Hematopoietic multipotent progenitor cell treated with erythropoietin and hydrocortisone succinate and interleukin-3 and kit ligand, for 4 days (in vitro differentiated cells): Measurements from ENCODE around the gene HDAC4.
"Not testable (repeated sequence)": the region's sequence is repeated elsewhere in the genome, so short reads cannot be mapped to it uniquely, and the experiment has no call there.

Source experiments
- DNase-seq: peaks from one replicate; pipeline ENCODE4 v3.0.0-alpha.2; 2015

HDAC4 gene

DNA sequence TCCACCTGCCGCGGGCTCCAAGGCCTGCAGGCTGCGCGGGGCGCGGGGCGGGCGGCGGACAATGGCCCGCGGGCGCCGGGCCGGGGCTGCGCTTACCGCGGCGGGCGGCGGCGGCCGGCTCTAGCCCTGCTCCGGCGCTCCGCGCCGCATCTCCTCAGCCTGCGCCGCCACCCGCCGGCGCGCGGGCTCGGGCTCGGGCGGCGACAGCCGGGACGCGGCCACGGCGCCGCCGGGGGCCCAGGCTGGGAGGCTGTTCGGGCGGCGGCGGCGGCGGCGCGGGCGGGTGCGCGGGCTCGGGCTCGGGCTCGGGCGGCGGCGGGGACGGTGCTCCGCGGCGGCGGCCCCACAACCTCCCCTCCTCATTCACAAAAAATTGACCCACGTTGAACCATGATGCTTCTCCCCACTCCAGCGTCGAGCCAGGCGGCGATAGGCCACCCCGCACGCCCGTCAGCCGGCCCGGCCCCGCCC lies at the start of gene HDAC4:
Gene HDAC4 (minus strand): TSS at position 425 of the 471 bp plus-strand sequence. CDS start 48,321 bp downstream, outside the sequence.
- DNase-seq, result no peak

DNA sequence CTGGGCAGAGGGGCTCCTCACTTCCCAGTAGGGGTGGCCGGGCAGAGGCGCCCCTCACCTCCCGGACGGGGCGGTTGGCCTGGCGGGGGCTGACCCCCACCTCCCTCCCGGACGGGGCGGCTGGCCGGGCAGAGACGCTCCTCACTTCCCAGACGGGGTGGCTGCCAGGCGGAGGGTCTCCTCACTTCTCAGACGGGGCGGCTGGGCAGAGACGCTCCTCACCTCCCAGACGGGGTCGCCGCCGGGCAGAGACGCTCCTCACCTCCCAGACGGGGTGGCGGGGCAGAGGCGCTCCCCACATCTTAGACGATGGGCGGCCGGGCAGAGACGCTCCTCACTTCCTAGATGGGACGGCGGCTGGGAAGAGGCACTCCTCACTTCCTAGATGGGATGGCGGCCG lies 48.6 kb upstream of the HDAC4 start:
- DNase-seq, result not testable (repeated sequence)

GRCh38 chr2:239445771-239446524 lies 45.1 kb upstream of the HDAC4 start:
- no peak for DNase-seq

DNA sequence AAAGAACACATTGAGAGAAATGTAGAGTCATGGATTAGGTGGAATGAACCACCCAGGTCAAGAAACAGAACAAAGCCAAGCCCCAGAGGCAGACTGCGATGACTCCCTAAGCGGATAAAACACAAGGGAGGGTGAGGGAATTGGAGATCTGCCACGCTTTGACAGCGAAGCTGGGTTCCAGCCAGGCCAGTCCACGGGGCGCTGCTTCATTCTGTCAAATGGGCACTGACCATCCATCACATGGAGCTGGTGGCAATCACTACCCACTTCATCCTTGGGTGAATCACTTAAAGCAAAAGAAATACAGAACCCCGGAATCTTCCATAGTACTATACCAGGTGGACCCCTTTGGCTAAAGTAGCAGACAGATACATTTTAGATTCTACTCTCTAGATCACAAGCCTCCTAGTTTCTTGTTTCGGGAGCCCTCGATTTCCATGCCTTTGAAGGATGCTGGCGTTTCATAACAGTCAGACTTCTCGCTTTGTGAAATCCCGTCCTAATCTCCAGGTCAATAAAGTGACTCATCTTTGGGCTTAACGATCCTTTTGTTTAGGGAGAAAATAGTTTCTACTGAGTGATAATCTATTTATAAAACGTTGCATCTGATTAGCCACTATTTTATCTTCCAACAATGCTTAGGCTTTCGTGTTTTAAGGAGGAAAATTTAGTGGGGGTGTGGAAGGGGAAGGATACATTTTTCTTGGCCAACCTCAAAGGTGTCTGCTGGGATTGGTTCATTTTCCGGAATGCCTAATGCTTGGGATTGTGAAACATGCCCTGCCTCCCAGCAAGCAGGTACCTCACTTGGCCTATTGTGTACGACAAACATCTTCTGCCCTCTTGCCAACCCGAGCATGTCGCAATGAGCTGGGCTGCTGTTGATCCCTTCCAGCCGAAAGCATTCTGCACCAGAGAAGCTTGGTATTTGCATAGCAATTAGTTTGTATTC lies 44.1 kb upstream of the HDAC4 start:
- DNase-seq, result no peak

DNA sequence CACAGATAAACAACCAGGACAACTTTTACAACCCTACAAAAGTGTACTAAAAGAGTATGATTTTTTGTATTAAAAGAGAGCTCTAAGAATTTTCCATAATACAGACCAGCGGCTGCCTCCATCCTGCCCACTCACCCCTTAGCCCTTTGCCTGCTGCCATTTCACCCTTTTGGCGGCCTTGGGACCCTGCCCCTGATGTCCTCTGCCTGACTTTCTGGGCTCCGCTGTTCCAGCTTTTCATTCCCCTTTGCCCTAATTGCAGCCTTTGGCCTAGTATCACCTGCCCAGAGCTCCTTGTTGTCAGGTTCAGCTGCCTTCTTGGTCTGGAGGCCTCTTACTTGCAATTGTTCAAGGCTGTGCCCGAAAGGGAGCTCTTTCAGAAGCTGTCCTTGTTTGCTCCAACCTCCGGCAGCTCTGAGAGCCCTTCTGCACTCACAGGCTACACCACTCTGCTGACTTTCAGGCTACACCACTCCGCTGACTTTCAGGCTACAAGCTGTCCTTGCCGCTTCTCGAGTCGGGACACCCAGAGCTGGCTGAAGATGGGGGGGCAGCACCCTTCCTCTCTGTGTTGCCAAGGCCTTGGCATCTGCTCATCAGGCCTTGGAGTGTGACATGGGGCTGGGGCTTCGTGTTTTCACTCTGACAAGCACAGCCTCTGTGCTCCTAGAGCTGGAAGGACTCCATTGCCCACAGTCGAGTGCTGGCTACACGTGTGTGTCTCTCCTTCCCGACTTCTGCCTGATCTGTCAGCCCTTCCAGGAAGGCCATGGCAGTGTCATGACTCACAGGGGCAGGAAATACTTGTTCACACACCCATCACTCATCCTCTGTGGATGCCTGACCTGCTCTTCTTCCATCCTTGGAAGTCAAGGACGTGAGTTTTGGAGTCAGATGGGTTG lies 43.1 kb upstream of the HDAC4 start:
- no peak for DNase-seq

GRCh38 chr2:239443102-239443620 lies 42.3 kb upstream of the HDAC4 start:
- no peak for DNase-seq

- DNase-seq, result no peak
Observed at GRCh38 chr2:239442192-239442591, 41.4 kb upstream of the HDAC4 start.

DNA sequence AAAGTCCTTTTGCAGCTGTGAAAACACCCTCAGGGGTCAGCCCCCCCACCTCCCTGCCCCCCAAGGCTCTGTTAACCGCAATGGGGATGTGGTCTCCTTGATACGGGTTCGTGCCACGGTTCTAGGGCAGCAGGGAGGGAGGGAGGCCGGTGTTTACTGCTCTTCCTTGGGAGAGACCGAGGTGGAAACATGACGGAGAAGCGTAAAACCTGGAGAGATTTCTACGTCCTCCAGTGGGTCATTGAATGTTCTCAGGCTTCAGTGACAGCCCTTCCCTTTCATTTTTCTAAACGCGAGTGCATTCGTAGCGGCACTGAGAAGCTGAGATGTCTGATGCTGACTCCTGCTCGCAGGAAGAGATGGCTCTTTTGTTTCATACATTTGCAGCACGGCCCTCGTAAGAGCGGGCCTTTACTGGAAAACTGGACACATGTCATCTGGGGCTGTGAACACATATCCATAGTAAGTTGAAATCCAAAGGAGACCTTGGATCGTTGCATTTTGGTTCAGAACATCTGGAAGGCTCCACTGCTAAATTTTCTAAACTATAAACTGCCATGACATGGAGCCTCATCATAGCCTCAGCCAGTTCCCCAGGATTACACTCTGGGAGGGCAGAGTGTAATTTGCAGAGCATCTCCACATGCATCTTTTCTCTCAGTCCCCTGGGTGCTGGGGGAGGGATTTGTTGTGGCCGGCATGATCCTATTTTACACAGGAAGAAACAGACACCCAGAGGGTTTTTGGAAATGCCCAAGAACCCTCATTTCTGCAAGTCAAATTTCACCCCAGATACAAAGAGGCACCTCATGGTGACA lies 40.6 kb upstream of the HDAC4 start:
- DNase-seq, result peak; percentile 55

- no peak for DNase-seq
Observed at GRCh38 chr2:239440511-239440959, 39.7 kb upstream of the HDAC4 start.

DNA sequence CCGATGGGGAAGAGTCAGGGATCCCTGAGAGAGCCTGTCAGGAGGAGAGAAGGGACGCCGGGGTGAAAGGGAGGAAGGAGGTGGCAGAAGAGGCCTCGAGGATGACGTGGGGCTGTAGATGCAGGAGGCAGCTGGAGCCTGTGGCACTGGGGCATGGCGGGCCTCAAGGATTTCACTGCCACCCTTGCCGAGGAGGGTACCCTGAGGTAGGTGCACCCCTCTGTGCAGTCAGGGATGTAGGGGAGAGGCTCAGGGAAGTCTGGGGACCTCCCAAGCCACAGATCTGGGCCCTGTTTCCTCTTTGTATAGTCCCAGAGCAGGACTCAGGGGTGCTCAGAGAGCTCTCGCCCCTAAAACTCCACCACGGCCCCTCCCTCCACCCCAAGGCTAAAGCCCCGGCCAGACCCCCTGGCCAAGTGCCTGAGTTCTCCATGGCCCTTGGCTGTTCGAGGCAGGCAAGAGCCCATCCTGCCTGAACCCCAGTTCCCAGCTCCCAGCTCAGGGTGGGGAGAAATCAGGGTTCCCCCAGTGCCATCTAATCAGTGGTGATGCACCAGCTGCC lies 39.0 kb upstream of the HDAC4 start:
- no peak for DNase-seq

DNA sequence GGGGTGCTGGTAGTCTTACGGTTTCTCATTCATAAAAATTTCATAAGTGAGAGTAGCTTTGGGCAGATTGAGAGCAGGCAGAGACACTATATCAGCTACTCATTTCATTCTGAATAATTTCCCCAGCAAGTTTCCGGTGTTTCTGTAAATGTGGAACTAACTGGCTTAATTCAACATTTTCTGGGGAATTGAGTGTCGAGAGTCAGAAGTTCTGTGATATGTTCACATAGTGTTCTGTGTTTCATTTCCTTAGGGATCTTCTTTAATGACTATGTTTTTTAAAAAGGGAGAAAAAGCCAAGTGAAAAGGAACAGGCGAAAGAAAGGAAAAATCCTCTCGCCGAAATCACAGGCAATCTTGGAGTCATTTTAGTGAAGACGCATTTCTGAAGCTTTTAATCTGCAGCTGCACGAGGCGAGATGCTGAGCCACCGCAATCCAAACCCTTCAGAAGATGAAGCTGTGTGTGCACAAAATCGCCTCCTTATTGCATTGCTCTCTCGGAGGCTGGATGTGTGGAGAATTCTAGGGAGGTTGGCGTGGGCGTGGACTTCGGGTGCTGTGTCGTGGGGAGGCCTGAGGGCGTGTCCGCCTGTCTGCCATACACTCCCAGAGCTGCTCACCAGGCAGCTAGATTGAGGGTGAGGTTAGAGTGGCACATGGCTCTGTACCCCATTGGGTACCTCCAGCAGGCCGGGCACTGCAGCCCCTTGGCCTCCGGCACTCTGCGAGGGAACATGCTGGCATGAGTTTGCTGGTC lies 38.4 kb upstream of the HDAC4 start:
- no peak for DNase-seq

- no peak for DNase-seq
Observed at GRCh38 chr2:239438368-239438767, 37.5 kb upstream of the HDAC4 start.

GRCh38 chr2:239436669-239437335 lies 36.0 kb upstream of the HDAC4 start:
- no peak for DNase-seq

- DNase-seq, result no peak
Observed at GRCh38 chr2:239436076-239436475, 35.3 kb upstream of the HDAC4 start.

GRCh38 chr2:239433777-239434403 lies 33.1 kb upstream of the HDAC4 start:
- DNase-seq, result no peak

DNA sequence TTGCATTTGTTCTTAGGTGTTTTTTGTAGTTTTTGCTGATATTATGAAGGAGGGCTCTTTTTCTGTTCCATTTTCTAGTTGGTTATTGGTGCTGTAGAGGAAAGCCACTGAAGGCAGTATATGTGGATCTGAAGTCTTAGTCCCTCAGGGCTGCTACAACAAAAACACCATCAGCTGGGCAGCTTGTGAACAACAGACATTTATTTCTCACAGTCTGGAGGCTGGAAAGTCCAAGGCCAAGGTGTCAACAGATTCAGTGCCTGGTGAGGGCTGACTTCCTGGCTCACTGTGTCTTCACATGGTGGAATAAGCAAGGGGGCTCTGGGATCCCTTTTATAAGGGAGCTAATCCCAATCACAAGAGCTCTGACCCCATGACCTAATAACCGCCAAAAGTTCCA lies 31.4 kb upstream of the HDAC4 start:
- no peak for DNase-seq

GRCh38 chr2:239431536-239431935 lies 30.7 kb upstream of the HDAC4 start:
- DNase-seq, result no peak

DNA sequence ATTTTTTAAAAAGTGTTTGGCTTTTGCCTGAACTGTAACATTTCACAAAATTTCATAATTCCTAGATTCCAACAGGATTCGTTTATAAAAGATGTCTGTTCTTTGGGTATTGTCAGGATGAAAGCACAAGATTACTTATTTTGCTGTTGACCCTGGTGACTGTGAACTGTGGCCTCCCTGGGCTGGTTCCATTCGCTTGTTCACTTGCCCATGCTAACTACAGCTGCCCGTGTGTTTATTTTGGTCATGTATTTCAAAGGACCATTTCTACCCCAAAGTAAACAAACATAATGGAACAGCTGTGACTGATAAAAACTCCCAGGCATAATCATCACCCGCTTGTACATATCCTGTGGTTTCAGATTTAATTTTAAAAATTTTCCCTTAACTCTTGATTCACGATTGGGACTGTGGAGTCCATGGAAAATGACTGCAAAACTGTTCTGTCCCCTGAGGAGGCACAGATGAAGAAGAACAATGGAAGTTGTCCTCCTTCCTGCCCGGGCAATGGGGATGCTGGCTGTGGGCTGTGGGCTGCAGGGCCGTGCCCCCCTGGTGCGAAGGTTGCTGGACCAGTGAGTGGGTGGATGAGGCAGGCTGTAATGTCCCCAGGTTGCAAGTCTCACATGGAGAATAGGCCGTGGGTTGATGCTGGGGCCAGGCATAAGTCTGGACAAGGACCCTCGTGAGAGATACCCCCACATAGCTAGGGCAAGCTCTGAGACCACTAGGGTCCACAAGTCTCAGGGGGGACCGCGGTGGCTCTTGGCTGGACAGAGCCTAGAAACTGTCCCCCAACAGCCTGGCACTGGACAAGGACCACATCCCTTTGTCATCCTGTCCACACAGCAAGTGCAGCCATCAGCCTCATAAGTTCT lies 28.9 kb upstream of the HDAC4 start:
- DNase-seq, result no peak
